Esophagus squamous epithelium (tissue), 5 donors: Measurements from ENCODE around the gene TEX264. TPM values are rescaled to one million over a fixed set of nuclear protein-coding genes. Genes with fewer than 3 reads are reported as not detected.

Source experiments
- DNase-seq: peaks from one replicate; lab custom pipeline; 2025; lab: John Stamatoyannopoulos, UW
- H3K27ac ChIP-seq, 4 donors: fragments of 200-600 bp; sonication (generic); one replicate each; pipeline ENCODE4 v1.5.1; 2016 to 2019; ENCODE audit warnings: mild to moderate bottlenecking in 1 of 4
- H3K27me3 ChIP-seq, 4 donors: fragments of 200-600 bp; sonication (generic); 1 replicate in 3 of 4; 2 replicates in 1 of 4; pipeline versions ENCODE4 v1.5.1 to v1.6.0; 2017 to 2021; ENCODE audit warnings: antibody characterized with exemption in 1 of 4
- H3K36me3 ChIP-seq, 3 donors: fragments of 200-600 bp; sonication (generic); one replicate each; pipeline ENCODE4 v1.5.1; 2016 to 2019
- H3K4me1 ChIP-seq, 3 donors: fragments of 200-600 bp; sonication (generic); one replicate each; pipeline ENCODE4 v1.5.1; 2017 to 2019
- H3K4me3 ChIP-seq, 4 donors: fragments of 200-600 bp; sonication (generic); 1 replicate in 3 of 4; 2 replicates in 1 of 4; pipeline ENCODE4 v1.5.1; 2016 to 2019; ENCODE audit warnings: mild to moderate bottlenecking in 2 of 4, moderate library complexity in 1 of 4
- H3K9me3 ChIP-seq, 3 donors: fragments of 200-600 bp; sonication (generic); one replicate each; pipeline ENCODE4 v1.5.1; 2016 to 2019
- CTCF ChIP-seq, 6 experiments: fragments of 450-650 bp in 4 of 6; fragments of 200-600 bp in 2 of 6; sonication (generic) in 2 of 6; IDR thresholded peaks; one replicate each; pipeline ENCODE4 v1.5.1; 2016 to 2019; ENCODE audit warnings: antibody characterized with exemption in 6 of 6, mild to moderate bottlenecking in 4 of 6, moderate library complexity in 4 of 6
- POLR2A ChIP-seq, 4 donors: fragments of 450-650 bp; IDR thresholded peaks; one replicate each; pipeline ENCODE4 v1.6.1; 2017; ENCODE audit warnings: antibody characterized with exemption in 4 of 4, mild to moderate bottlenecking in 4 of 4, moderate library complexity in 3 of 4
- WGBS, 2 donors: methylation state at CpG; one replicate each; pipeline ENCODE4 v1.1.5; 2018; 5-methylcytosine and 5-hydroxymethylcytosine counted together
- intact Hi-C: fragments of 100-400 bp; cut with DNase I; formaldehyde crosslinking; loops from one replicate; pipeline ENCODE4 v1.15.0; 2022
- total RNA-seq, 4 donors: library from RNA; depleted of rRNA; stranded (reverse); fragments of >200 nt; gene quantifications; one replicate each; pipeline ENCODE4 v1.1.0, GENCODE V29; 2016
- donor health status: DM: yes; HTN: yes; CAD: no.

TEX264 gene
- 10 to 100 TPM; 39.9 to 65.0 (median 57.3) TPM for total RNA-seq

- Histone ChIP-seq H3K27ac (peak within 1 kb of the TSS; percentile 90 to 98 (median 94)), H3K9me3 (no peaks in the 10 kb centered on the region), H3K27me3 (no peaks in the 10 kb centered on the region), H3K4me3 (peak within 1 kb of the TSS; percentile 65 to 99 (median 83)), H3K36me3 (peaks cover 0 to 21% (median 0%) of the 10 kb centered on the region in 3 donors), H3K4me1 (peaks cover 44 to 69% (median 45%) of the 10 kb centered on the region in 3 donors)
- WGBS, 2 donors = 0 to 6% methylated on average over 3 to 10 of the region's 81 CpGs
- peak in 3 of 4 donors; percentile 30 to 89 (median 87) for TF ChIP-seq POLR2A (IDR thresholded peaks at IDR 0.05)
- peak in 3 of 6 experiments; percentile 8 to 34 (median 24) for TF ChIP-seq CTCF (IDR thresholded peaks at IDR 0.05)
- peak; percentile 45 for DNase-seq
- intact Hi-C loops = no loop called here
Observed at GRCh38 chr3:51670823-51671733, at the start of gene TEX264. Gene TEX264, plus strand, starts transcription at chr3:51671252. Its CDS starts 3,053 bp downstream, at chr3:51674305.

GRCh38 chr3:51622413-51622812, 48.6 kb upstream of the TEX264 start:
- Histone ChIP-seq H3K9me3 (no peaks in the 10 kb centered on the region), H3K36me3 (peaks cover 0 to 3% (median 0%) of the 10 kb centered on the region in 3 donors), H3K4me1 (peaks cover 20 to 41% (median 31%) of the 10 kb centered on the region in 3 donors), H3K27ac (peak overlapping the region; percentile 73 to 82 (median 78)), H3K4me3 (no peak overlapping the region), H3K27me3 (no peaks in the 10 kb centered on the region)
- DNase-seq = no peak
- 76 to 84% methylated on average over 3 of the region's 3 CpGs for WGBS, 2 donors
- no peak for TF ChIP-seq POLR2A (IDR thresholded peaks at IDR 0.05)
- no peak for TF ChIP-seq CTCF (IDR thresholded peaks at IDR 0.05)
- intact Hi-C loops = no loop called here

GRCh38 chr3:51622868-51623267, 48.2 kb upstream of the TEX264 start:
- intact Hi-C loops = no loop called here
- peaks cover 20 to 41% (median 31%) of the 10 kb centered on the region in 3 donors for H3K4me1 ChIP-seq
- no peaks in the 10 kb centered on the region for H3K27me3 ChIP-seq
- no peak overlapping the region for H3K4me3 ChIP-seq
- peaks cover 0 to 8% (median 0%) of the 10 kb centered on the region in 3 donors for H3K36me3 ChIP-seq
- WGBS, 2 donors = 75 to 79% methylated on average over 3 to 4 of the region's 4 CpGs
- no peaks in the 10 kb centered on the region for H3K9me3 ChIP-seq
- no peak for DNase-seq
- peak overlapping the region in 3 of 4 donors; percentile 73 to 82 (median 74) for H3K27ac ChIP-seq
- TF ChIP-seq POLR2A (IDR thresholded peaks at IDR 0.05) (no peak), CTCF (IDR thresholded peaks at IDR 0.05) (no peak)

- Histone ChIP-seq H3K27ac (no peak overlapping the region), H3K27me3 (no peaks in the 10 kb centered on the region), H3K36me3 (peaks cover 8 to 84% (median 32%) of the 10 kb centered on the region in 3 donors), H3K4me3 (no peak overlapping the region), H3K4me1 (no peaks in the 10 kb centered on the region), H3K9me3 (no peaks in the 10 kb centered on the region)
- WGBS, 2 donors = 86 to 89% methylated on average over 4 of the region's 4 CpGs
- TF ChIP-seq POLR2A (IDR thresholded peaks at IDR 0.05) = no peak
- intact Hi-C loops = no loop called here
- no peak for DNase-seq
Observed at GRCh38 chr3:51630513-51630912, 40.5 kb upstream of the TEX264 start.

- no peak for DNase-seq
- Histone ChIP-seq H3K27ac (no peak overlapping the region), H3K36me3 (peaks cover 18 to 100% (median 65%) of the 10 kb centered on the region in 3 donors), H3K4me3 (no peak overlapping the region), H3K4me1 (peaks cover 0 to 10% (median 0%) of the 10 kb centered on the region in 3 donors), H3K27me3 (no peaks in the 10 kb centered on the region), H3K9me3 (no peaks in the 10 kb centered on the region)
- TF ChIP-seq POLR2A (IDR thresholded peaks at IDR 0.05) (no peak), CTCF (IDR thresholded peaks at IDR 0.05) (no peak)
- intact Hi-C loops = no loop called here
- 88 to 89% methylated on average over 3 to 13 of the region's 14 CpGs for whole genome bisulfite sequencing, 2 donors
Observed at GRCh38 chr3:51637144-51637940, 33.7 kb upstream of the TEX264 start.
